Kidney tubule cell (primary cell): ENCODE measurements around the gene ZC3H12A.

ENCODE experiments used
- DNase-seq: peaks from one replicate; pipeline ENCODE4 v3.0.0-alpha.2; 2018; ENCODE audit warnings: low spot score

ZC3H12A gene

DNA sequence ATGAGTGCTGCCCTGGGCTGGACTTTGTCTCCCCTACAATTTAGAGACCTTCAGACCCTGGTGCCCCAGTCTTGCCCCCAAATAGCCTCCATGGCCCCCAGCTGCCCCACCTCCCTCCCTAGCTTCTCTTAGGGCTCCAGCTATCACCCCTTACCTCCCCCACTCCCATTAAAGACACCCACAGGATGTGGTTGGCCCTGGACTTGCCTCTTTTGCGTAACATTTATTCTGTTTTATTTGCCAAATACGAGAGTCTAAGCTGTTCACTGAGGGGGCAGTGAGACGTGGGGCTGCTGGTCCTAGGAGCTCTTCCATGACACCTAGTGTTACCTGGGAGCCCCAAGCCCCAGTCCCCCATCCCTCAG is 4.5 kb downstream of the ZC3H12A start:
- DNase-seq, result peak; percentile 50

DNA sequence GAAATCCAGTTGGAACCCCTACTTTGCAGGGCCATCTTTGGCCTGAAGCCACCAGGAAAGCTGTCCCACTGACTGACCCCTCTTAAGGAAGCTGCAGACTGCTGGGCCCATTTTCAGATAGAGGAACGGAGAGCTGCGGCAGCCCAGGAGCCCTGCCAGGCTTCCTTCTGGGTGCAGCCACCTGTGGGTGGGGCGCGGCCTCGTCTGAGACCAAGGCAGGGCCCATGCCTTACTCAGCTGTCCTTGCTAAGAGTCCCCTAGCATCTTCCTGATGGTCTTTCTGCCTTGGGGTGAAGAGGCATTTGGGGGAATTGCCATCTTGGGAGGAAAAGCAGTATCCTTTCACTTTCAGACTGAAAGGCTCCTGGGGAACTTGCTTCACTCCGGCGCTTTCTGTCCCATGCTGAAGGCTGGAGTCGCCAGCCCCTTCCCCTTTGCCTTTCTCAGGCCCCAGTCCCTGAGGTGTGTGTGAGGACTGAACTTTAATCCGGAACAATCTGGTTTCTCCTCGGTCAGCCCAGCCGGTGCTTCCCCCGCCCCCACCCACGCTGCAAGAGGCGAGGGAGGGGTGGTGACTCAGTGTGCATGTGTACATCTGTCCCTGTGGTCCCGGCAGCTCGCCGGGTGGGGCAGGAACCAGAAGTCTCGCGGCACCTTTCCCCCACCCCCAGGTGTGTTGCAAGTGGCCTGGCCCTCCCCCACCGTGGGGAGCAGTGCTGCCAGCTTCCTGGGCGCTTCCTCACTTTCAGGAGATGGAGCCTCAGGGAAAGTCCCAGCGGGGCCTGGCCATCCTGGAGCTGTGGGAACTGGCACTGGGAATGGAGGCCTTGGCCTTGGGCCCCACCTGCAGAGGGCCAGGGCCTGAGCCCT is 5.1 kb downstream of the ZC3H12A start:
- peak; percentile 99 for DNase-seq

DNA sequence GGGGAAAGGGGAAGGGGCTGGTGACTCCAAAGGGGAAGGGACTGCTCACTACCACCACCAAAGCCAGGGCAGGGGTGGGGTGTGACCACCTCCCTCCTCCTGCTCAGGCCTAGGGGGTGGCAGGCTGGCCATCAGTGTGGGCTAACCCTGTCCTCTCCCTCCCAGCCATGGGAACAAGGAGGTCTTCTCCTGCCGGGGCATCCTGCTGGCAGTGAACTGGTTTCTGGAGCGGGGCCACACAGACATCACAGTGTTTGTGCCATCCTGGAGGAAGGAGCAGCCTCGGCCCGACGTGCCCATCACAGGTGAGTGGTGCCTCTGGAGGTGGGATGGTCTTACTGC is 5.7 kb downstream of the ZC3H12A start:
- no peak for DNase-seq

DNA sequence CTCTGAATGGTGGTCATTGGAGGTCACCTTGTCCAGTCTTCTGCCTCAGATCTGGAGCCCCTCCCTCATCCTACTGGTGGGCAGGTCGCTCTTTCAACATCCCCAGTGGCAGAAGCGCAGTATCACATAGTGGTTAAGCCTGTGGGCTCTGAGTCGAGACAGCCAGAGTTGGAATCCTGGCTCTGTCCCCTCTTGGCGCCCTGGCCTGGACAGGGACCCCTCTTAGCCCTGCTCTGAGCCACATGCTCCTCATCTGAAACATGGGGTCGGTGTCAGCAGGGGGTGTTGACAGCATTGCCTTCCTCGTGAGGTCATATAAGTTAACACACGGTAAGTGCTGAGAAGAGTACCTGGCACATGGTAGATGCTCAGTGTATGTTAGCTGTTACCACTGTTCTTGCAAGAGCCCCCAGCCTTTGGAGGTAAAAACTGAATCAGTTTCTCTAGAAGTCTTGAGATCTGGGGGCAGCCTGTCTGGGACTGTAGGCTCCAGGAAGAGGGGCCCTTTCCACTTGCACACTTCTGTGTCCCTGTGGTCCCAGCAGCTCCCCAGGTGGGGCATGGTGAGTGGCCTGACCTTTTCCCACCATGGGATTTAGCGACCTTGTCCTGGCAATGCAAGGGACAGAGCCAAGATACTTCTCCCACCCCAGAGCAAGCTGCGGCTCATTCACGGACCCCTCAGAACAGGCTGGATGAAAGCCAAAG is 6.4 kb downstream of the ZC3H12A start:
- DNase-seq, result no peak

DNA sequence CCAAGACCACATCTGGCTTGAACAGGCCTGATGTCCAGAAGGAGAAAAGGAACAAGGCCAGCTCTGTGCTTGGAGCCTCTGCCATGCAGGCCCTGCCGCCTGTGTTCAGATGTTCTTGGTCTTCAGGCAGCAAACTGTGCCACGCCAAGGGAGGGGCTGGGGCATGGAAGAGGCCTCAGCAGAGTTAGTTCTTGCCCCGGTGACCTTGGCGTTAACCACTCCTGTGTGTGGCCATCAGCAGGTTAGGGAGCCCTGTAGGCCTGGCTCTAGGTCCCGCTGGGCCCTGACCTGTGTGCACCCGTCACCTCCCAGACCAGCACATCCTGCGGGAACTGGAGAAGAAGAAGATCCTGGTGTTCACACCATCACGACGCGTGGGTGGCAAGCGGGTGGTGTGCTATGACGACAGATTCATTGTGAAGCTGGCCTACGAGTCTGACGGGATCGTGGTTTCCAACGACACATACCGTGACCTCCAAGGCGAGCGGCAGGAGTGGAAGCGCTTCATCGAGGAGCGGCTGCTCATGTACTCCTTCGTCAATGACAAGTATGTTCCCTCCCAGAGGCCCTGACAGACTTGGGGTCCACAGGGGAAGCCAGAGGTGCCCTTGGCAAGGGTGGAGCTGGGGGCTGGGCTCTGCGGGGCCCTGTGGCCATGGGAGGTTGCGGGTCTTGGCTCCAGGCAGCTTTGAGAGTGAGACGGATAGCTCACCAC is 7.1 kb downstream of the ZC3H12A start:
- peak; percentile 27 for DNase-seq

DNA sequence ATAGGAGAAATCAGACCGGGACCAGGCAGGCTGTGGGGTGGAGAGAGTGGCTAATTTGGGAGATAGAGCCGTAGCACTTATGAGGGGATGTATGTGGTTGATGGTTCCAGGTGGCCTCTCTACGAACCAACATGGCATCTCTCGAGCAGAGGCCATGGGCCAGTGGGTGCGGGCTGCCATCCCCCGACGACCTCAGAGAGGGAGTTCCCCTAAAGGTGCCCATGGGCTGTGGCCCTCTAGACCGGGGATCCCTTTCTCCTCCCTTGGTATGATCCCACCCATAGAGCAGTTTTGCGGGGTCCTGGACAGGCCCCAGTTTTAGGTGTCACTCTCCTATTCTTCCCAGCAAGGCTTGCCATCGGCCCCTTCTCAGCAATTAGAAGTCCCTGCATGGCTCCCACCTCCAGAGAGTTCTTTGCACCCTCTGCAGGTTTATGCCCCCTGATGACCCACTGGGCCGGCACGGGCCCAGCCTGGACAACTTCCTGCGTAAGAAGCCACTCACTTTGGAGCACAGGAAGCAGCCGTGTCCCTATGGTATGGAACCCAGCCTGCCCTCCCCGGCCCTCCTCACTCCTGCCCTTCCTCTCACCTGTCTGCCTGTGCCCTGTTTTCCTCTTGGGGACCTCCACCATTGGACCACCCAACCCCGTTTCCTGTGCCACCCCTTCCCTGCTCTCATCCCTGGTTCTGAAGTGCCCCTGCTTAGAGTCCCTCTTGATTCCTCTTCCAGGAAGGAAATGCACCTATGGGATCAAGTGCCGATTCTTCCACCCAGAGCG is 7.8 kb downstream of the ZC3H12A start:
- DNase-seq, result no peak

DNA sequence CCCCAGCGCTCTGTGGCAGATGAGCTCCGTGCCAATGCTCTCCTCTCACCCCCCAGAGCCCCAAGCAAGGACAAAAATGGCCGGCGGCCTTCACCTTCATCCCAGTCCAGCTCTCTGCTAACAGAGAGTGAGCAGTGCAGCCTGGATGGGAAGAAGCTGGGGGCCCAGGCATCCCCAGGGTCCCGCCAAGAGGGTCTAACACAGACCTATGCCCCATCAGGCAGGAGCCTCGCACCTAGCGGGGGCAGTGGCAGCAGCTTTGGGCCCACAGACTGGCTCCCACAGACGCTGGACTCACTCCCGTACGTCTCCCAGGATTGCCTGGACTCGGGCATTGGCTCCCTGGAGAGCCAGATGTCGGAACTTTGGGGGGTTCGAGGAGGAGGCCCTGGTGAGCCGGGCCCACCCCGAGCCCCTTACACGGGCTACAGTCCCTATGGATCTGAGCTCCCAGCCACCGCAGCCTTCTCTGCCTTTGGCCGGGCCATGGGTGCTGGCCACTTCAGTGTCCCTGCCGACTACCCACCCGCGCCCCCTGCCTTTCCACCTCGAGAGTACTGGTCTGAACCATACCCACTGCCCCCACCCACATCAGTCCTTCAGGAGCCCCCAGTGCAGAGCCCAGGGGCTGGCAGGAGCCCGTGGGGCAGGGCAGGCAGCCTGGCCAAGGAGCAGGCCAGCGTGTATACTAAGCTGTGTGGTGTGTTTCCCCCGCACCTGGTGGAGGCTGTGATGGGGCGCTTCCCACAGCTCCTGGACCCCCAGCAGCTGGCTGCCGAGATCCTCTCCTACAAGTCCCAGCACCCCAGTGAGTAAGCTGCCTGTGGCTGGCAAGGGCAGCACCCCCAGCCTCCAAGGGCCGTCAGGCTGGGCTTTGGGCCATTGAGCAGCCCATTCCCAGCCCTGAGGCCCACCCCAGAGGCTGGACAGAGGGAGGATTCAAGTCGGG is 8.7 kb downstream of the ZC3H12A start:
- DNase-seq, result no peak

DNA sequence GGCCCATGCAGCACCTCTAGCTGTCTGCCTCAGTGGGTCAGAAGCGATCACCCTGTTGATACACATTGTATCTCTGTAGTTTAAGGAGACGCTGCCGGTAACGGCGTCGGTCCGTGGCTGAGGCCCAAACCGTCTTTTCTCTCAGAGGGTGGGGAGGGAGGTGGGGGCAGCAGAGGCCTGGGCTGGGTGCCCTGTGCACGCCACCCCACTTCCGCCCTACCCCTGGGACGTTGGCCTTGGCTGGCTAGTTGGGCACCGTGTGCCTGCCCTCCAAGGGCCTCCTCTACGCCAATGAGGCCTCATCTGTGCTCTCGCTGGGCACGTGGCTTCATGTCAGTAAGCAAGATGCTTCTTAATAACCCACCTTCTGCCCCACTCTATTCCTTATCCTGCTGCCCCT is 9.4 kb downstream of the ZC3H12A start:
- DNase-seq, result no peak

DNA sequence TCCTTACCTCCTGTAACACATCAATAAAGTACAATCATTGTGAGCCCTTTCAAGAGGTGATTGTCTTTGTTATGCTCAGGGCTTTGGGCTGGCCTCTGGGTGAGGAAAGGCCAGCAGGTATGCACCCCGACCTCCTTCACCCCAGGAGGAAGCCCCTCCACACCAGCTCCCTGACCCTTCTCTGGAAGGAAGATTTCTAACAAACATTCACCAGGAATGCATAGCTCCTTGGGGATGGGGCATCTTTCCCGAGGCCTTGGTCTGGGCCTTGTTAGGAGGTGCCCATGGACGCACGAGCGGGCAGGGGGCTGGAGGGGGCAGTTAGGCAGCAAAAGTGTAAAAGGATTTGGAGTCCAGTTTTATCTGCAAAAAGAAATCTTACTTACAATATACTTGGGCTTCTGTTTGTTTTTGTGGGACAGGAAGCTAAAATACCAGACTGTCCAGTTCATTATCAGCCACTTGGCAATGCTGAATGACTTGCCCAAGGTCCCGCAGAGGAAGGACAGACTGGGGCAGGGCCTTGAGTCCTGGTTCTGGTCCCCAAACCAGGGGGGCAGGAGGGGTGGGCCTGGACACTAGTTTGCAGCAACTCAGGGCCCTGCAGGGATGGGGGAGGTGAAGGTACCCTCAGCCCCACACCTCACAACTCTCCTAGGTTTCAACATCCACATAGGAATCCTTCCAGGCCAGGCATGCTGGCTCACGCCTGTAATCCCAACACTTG is 10.1 kb downstream of the ZC3H12A start:
- peak; percentile 17 for DNase-seq

DNA sequence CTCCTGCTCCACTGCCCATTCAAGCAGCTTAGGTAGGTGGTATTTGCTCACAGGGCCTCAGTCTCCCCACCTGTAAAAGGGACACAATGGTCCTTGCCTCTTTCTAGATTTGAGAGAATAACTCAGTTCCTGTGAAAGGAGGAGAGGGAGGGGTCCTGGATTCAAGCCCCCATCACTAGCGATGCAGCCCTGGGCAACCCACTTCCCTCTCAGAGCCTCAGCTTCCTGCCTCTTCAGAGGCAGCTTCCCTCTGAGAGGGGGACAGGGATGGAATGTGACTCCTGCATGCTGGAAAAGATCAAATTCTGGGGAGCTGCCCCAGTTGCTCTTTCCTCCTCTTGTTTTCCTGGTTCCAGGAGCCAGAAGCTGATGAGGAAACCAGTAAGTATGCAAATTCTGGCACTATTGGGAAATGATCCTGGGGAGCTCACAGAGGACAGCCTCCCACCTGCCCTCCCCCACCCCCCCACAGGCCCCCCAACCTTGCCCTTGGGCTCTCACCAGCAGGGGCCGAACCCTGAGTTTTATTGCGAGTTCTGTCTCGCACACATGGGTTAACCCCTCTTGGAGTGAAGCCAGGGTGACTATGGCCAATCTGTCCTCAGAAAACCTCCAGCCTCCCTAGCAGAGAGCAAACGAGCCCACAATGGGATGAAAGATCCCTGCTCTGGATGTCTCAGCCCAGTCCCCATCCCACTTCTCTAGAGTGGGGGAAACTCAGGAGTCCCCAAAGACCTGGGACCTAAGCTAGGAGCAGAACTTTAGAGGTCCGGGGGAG is 11.7 kb downstream of the ZC3H12A start:
- peak; percentile 27 for DNase-seq

DNA sequence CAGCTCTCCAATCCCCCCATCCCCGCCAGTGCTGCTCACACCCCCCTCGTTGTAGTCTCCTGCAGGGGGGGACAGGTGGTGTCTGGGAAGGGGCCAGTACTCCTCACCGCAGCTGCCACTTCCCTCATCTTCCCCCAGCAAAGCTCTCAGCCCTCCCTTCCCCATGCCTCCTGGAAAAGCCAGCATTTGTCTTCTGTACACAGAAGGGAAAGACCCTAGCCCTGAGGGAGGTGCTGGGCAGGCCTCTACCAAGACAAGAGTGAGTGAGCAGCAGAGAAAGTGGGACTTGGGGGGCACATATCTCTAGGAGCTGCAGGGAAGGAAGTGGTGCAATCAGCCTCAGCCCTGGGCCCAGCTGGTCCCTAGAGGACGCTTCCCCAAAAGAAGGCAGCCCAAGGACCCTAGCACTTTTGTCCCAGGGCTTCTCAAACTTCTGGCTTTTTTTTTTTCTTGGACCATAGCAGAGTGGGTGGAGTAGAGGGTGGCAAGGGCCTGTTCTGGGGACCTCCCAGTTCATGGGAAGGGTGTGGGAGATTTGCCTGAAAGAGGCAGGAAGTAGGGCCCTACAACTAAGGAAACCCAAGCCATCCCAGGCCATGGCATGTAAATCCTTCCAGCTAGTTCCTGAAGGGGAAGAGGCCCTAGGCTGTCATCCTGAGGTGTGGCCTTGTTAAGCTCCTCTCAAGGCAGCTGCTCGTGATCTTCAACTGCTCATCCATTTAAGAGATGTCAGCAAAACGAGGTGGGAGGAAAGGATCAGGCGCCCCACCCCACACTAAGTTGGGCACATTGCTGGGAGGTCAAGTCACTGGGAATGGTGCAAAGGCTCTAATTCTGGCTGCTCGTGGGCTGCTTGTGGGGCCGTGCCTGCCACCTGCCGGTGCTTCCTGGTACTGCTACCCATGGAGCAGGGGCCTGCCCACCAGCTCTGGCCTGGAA is 12.6 kb downstream of the ZC3H12A start:
- DNase-seq, result peak; percentile 78

DNA sequence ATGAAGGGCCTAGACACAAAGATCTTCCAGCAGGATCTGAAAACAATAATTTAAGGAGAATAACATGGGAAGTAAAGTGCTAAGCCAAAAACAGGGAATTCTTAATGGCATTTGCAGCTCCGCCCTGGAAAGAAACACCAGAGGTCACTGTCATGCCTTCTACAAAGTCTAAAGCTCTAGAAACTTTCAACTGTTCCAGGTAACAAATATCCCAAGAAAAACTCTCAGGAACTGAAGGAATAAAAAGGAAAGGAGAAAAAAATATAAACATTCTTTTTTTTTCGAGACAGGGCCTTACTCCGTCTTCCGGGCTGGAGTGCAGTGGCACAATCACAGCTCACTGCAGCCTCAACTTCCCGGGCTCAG is 13.2 kb downstream of the ZC3H12A start:
- DNase-seq, result no peak

DNA sequence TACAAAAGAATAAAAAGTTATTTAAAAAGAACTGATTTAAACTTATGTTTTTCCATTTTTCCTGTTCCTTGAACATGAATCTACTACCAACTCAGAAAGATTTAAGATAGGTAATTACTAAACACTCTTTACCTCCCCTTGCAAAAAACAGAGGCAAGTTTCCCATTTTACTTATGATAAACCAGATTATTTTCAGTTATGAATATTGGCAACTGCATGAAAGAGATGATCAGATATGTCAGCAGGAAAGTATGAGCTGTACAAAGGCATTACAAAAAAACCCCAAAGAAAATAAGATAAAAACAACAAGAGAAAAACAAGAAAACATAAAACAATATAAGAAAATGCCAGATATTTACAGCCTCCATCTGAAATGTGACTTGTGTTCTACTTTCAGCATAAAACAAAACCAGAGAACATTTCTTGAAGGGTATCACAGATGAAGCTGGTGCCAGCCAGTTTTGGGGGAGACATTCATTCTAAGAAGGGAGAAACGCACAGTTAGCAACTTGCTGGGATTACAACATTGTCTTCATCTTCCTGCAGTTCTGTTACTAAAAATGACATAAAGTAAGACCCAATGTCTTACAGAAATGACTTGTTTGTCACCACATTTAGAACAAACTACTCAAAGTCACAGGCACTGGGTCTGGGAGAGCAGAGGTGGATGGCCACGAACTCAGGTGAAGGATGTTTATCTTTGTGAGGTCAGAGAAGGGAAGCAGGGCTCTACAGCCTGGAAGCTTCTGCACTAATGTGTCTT is 19.1 kb downstream of the ZC3H12A start:
- DNase-seq, result no peak

DNA sequence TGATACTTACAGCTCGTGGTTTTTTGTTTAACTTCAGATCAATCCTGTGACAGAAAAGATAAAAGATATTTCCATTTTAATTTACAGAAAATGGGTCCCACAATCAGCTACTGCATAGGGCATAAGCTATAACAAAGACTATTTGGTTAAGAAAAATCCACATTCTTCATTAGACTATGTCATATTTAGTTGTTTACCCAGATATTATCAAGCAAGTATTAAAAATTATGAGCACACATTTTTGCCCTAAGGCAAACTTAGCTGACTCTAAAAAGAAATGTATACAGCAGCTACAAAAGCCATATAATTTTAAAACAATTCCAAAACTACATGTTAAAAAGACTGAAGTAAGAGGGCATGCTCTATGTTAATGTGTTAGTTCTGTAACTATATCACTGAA is 21.5 kb downstream of the ZC3H12A start:
- no peak for DNase-seq

DNA sequence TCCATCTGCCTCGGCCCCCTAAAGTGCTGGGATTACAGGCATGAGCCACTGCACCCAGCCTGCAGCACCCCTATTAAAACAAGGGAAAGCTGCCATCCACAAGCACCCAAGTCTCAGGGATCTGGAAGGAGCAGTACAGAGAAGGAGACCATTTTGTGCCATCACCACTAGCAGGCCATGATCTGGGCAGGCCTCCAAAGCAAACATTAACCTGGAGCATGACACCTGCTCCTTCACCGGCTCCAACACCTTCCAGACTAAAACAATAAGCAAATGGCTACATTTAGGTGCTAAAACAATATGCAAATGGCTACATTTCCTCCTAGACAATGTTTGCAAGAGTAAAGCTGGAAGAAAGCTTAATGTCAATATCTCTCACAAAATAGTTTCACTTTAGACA is 23.5 kb downstream of the ZC3H12A start:
- peak; percentile 37 for DNase-seq

DNA sequence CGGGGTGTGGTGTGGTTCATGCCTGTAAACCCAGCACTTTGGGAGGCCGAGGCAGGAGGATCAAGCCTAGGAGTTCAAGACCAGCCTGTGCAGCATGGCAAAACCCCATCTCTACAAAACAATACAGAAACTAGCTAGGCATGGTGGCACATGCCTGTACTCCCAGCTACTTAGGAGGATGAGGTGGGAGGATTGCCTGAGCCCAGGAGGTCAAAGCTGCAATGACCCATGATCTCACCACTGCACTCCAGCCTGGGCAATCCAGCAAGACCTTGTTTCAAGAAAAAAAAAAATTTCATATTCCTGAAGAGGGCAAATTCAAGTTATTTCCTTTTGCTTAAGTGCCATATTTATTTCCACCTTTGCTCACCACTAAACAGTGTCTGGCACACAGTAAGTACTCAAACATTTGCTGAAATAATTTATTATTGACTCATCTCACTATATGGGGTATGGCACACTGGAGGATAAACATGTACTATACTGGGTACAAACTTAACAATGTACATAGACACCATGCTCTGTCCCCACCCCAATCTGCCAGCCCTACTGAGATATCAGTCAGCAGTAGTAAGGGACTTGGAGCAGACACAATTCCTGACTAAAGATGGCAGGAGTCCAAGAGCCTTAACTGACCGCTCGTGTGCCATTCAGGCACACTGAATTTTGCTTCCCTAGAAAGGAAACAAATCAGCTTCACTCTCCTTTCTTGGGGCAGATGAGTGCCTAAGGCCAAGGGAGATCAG is 24.7 kb downstream of the ZC3H12A start:
- DNase-seq, result peak; percentile 76

DNA sequence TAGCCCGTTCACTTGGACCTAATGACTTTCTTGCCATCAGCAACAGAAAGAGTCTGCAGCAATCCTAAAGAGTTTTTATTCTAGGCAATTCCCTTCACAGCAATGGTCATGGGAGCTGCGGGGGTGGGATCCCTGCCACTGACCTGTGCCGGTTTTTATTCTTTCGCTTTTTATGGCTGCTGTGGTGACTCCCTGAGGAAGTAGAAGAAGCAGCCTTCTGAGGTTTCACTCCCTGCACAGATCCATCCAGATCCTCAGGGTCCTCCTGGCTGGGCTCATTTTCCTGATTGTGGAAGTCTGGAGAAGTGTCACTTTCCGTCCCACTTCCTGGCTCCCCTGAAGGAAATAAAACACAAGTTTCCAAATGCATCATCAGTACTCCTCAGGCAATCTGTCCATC is 27.3 kb downstream of the ZC3H12A start:
- DNase-seq, result no peak
